SK-N-MC (cell line): ENCODE measurements around the gene CENPO.

Source experiments
- EZH2 ChIP-seq: fragments of 200-600 bp; sonication (generic); IDR thresholded peaks from one replicate; pipeline ENCODE4 v1.6.1; 2017; ENCODE audit warnings: antibody characterized with exemption
- FOXP2 ChIP-seq: optimal IDR thresholded peaks from 2 replicates; pipeline ENCODE3; 2011; ENCODE audit warnings: mild to moderate bottlenecking, moderate library complexity; ENCODE audit not compliant: insufficient read depth; ENCODE audit errors: extremely low read length, control extremely low read depth
- POLR2AphosphoS5 ChIP-seq: IDR thresholded peaks from 2 replicates; pipeline ENCODE4 v1.6.1; 2012; ENCODE audit warnings: mild to moderate bottlenecking, low read depth, low read length, borderline replicate concordance

DNA sequence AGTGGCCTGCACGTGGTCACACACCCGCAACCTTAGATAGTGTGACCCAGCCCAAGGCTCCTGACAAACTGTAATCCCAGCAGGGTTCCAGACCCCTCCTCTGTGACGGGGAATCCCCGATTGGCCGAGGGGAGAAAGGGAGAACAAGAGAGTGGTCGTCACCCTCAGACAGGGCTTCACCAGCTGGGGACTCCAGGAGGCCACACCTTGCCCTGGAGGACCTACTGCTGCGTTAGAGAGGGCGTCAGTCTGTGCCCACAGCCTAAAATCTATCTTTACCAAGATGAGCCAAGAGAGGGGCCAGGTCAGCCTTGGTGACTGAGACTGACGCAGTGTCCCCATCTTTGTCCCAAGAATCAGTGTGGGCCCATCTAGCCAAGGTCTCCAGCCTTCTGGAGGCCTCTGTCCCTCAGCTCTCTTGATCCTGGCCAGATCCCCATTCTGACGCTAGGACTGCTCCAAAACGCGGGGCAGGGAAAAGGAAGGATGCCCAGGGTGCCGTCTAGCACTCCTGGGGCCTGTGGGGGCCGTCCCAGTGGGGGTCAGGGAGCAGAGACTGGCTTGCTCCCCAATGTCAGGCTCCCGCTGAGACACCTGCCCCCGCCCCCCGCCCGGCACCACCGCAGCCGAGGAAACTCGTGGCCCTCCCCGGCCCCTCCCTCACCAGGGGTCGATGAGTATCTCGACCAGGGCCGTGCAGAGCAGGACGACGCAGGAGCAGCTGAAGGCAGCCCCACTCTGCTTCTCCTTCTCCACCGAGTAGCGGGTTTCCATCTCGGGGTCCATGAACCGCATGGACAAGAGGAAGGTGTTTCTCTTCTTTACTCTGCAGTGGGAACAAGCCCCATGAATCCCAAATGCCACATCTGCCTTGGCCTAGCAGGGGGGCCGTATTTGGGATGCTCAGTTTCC, 40.9 kb downstream of the CENPO start:
- no peak for TF ChIP-seq EZH2
- no peak for TF ChIP-seq POLR2AphosphoS5
- TF ChIP-seq FOXP2 = no peak
